GM18870 (cell line): Measurements from ENCODE around the gene MLIP.

Source experiments
- ATAC-seq: cut with Tn5 transposase; IDR thresholded peaks from one replicate; pipeline ENCODE4 v1.9.1; 2021; ENCODE audit warnings: moderate library complexity; ENCODE audit not compliant: unreplicated experiment

Gene MLIP

DNA sequence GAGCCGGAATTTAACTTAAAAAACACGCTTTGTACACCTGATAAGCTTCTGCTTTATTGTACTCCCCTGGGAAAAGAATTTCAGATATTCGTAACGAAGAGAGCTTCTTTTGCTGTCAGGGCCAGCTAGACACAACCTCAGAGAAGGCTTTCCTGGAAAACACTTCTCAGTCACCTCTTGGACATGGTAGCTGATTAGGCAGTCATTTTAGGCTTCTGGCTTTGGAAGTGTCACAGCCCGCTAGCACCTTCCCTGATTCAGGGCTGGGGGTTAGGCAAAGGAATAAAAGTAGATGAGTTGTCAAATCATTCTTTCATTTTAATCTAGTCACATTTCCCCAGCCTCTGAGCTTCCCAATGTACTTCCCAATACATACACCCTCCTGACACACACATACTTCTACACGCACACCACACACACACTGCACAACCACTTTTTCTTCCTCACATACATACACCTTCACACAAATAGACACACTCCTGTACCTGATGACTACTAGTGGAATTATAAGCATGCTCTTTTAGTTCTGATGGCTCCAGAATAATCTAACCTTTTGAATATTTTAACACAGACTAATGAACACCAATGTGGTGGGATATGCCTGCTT lies 162.1 kb downstream of the MLIP start:
- ATAC-seq = no peak

DNA sequence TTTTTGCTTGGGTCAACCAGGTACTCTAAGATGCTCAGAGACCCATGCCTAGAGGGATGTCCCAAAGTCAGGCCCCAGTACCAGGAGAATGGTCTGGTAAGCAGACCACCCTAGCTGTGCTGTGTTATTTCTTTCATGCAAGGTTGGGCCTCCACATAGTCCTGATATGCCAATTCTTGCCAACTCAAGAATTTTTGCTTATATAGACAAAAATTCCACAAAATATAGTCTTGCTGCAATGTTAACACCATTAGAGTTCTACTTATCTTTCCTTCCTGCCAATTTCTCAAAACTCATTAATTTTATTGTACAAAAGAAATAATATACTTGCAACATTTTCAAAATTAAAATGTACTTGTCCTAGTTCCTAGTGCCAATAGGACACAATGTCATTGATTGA lies 163.1 kb downstream of the MLIP start:
- ATAC-seq = no peak

DNA sequence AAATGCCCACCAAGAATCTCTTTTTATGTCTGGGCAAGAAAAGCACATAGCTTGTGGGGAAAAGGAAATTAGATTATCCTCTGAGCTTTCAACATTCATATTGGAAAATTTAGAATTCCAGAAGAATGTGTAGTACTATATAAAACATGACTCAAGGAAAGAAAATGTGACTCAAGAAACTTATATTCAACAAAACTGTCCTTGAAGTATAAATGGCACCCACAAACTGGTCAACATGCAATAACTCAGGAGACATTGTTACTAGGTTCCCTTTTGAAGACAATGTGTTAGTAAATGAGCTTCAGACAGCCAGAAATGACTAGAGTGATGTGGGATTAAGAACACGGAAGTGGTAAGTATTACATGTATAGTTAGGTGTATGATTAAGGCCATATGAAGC lies 170.9 kb downstream of the MLIP start:
- ATAC-seq = no peak

DNA sequence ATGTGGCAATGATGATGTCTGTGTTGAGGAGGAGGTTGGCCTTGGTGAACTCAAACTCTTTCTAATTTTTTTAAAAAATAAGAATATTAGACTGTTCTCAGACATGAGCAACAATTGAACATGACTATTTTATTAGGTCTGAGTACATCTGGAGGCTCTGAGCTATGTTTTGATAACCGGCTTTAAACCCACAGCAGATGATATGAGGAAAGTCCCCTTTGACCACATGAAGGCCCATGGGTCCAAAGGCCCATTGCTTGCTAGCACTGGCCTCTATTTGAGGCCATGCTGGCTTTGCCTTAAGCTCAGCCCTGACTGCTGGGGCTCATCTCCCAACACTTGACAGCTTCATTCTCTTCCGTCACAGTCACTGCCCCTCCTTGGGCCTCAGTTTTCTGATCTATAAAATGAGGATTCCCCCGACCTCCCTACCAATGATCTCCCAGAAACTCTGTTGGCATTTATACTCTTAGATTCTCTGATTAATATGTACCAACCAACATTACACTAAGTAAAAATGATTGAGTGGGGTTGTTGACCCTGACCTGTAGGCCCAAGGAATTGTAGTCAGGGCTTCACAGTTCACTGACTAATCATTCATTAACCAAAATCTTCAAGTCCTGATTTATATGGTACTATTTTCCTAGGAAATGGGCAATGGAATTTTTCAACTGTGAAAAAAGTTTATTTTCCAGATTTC lies 173.1 kb downstream of the MLIP start:
- ATAC-seq = no peak

DNA sequence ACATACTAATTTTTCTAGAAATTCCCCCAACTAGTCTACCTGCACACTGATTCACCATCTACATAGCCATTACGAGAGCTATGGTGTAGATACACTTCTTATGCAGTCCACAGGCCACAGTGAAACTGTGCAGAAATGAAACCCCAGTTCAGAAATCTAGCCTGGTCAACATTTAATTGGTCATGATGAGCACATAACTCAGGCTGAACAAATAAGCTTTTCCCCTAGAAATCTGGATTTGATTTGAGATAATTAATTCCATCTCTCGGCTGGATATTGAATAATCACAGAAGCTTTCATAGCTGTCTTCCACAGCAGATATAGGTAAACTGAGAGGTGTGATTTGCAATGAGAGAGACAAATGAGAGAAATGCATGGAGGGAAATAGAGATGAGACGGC lies 174.4 kb downstream of the MLIP start:
- ATAC-seq = no peak

DNA sequence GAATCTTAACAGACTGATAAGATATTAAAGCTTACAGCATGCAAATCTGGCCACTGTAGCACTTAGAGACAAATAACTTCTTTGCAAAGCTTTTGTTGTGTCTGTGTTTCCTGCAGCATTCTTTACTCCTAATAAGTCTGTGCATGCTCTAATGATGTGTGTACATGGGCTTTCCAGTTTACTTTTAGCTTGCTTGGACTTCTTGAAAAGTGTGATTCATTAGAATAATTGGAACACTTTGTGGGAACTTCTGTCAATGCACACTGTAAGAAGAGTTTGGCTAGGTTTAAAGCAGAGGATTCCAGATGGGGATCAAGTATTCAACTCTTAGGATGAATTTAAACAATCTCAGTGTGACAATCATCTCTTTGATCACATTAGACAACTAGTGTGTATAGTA lies 174.9 kb downstream of the MLIP start:
- ATAC-seq = no peak

DNA sequence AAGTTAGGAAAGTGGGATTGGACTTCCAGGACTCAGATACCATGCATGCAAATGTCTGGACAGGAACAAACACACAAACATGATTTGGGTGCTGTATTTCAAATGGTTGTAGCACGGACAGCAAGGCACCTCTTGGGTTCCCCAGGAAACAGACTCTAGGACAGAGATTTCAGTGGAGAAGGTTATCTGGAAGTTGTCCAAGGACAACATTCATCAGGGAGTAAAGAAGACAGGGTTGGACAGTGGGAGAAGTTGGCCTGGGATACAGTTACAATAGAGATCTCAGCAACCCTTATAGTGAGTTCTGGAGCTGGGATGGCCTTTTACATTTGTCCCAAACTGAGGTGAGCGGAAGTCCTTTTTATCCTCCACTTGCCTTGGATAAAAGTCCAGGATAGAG lies 177.2 kb downstream of the MLIP start:
- no peak for ATAC-seq

DNA sequence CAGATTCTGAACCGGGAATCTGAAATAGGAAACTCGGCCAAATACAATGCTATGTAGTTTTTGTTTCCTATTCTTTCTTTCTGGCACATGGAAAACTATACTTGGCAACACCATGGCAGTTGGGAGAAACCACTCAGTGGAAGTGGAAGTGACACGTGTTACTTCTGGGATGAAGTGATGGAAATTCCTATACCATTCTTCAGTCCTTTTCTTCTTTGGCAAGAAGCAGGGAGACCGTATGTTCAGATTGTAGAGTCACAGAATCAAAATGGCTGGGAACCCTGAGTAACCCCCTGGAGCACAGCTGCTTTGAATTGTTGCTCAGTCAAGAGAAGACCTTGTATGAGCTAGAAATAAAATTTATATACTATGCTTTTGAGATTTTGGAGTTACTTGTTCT lies 178.2 kb downstream of the MLIP start:
- no peak for ATAC-seq

DNA sequence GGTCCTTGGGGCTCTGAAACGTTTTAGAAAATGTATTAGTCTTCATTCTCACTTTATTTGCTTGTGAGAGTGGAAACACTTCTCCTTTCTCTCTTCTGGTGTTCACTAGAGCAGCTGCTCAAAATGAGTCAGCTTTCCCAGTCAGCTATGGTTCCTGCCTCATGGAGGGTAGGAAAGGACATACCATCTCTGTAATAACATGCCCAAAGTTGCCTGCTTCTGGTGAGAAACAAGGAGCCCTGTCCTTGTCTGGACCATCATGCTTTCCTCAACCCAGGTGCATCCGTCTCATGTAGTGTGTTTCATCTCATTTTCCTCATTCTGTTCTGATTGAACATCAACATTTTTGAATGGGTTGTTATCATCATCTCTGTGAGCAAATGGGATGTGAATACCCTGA lies 179.9 kb downstream of the MLIP start:
- peak; percentile 74 for ATAC-seq

DNA sequence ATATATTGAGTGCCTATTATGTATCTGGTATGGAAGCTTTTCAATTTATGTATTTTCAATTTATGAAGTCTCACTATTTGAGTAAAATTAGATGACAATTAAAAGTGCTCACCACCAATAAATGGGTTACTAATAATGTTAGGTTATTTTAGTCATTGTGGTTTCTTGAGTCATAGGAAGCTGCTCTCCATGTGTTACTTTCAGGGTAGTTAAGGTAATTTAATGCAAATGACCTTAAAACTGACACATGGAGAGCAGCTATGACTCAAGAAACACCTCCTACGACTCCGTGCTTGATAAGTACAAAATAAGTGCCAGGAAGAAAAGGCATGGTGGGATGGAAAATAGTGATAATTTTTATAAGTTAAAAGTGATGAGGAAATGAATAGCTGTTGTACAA lies 180.5 kb downstream of the MLIP start:
- peak; percentile 93 for ATAC-seq

DNA sequence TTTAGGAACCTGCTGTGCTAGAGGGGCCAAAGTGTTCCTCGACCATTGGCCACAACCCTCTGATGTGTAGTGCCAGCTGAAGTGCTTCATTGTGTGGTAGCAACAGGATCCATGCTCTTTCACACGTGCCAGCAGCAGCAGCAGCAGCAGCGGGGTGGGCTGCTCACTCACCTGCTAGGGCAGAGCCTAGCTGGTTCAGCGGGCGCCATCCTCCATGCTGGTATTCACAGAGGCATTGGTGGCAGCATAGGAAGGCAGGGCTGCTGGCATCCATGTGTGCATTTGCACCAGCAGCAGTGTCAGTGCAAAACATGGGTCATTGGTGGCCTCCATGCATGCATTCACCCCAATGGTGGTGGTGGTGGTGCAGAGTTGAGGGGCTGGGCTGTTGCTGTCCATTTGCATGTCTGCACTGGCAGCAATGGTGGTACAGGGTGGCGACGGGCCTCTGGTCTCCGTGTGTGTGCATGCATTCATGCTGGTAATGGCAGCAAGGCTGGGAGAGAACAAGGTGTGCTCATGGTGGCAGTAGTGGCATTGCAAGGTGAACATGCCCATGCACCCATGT lies 183.8 kb downstream of the MLIP start:
- no peak for ATAC-seq

DNA sequence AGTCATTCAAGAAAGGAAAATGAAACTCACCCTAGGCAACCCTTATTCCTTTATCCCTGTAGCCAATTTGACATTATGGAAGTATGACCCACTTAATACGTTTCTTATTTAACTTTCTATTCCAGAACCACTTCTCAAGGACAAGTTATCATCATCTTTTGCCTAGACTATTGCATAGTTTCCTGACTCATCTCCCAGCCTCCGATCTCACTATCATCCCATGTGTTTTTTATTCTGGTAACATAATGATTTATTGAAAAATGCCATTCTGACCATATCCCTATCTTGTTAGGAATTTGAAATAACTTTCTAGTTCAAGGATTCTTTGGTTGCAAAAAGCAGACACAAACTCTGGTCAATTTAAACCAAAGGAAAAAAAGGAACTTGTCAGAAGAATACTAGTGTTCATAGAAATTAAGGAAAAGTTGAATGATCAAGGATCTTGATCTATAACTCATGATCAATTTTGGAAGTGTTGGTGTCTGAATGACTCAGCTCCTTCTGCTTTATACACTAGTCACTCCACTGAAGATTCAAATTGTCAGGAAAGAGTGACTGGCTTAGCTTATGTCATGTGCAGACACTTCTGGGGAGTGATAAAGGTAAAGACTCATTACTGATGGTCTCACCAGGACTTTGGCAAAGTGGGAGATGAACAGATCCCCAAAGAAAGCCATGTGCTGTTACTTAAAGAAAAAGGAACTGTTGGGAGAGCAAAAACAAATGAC lies 188.5 kb downstream of the MLIP start:
- ATAC-seq = no peak

DNA sequence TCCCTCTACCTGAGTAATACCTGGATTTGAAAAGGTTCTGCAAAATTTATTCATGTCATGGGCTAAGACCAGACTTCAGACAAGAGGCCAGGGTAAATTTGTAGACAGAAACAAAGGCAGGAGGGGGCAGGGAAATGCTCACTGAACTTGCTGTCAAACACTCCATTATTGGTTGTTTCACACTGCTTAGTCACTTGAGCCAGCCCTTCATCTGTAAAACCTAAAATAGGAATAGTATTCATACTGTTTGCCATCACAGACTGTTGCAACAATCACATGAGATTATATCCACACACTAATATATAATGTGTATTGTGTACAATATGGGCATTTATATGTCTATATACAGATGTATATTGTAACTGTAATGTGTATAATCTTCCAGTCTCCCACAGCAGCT lies 190.5 kb downstream of the MLIP start:
- no peak for ATAC-seq

DNA sequence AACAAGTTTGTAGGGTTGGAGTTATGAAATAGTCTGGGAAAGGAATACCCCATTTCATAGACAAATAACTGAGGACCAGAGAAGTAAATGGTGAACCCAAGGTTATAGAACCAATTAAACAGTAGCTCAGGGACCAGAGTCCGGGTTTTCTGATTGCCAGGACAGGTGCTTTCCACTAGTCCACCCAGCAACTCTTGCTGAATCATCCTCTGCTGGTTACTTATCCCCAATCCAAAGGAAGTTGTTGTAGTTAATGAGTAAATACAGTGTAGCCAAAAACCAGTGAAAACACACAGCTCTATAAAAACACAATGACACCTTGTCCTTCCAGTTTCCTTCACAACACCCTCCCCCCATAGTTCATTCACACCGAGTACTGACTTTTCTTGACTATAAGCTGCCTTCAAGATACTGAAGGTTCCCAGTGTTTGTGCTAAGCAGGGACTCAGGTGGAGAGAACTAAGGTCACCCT lies 196.2 kb downstream of the MLIP start:
- peak; percentile 70 for ATAC-seq

DNA sequence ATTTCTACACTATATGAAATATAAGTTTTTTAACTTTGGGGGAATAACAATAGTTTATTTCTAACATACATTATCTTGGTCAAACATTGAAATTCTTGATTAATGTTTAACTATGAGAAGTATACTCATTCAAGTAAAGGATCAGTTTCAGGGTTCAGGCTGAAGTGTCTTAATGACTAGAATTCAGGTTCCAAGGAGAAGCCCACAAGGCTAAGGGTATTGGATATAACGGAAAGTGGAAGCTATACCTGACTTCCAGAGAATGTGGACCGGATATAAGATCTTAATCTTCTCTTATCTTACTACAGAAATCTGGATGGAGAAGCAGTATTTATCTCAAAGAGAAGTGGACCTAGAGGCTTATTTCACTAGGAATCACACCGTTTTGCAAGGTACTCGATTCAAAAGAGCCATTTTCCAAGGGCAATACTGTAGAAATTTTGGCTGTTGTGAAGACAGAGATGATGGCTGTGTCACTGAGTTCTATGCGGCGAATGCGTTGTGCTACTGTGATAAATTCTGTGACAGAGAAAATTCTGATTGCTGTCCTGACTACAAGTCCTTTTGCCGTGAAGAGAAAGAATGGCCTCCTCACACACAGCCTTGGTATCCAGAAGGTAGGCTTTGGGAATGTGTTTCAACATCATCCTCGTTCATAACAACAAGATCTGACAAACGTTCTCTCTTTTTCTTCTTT lies 197.2 kb downstream of the MLIP start, which contains the start of gene TINAG:
TSS of gene TINAG (plus strand) at position 153 of the 697 bp plus-strand sequence. CDS start at position 263, 110 bp downstream.
- ATAC-seq = peak; percentile 28

DNA sequence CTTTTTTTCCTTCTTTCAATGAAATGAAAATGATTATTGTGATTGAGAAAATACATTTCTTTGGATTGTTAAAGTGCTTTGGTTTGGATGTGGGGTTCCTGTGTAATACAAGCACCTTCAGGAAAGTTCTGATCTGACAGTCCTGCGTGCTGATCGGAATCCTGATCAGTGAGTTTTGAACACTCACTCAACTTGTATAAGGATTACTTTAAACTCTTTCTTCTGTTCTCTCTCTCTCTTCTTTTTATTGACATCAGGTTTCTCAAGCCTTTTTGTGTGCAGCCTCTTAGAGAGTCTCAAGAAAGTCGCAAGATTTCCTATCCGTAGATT lies 197.7 kb downstream of the MLIP start:
- ATAC-seq = no peak

DNA sequence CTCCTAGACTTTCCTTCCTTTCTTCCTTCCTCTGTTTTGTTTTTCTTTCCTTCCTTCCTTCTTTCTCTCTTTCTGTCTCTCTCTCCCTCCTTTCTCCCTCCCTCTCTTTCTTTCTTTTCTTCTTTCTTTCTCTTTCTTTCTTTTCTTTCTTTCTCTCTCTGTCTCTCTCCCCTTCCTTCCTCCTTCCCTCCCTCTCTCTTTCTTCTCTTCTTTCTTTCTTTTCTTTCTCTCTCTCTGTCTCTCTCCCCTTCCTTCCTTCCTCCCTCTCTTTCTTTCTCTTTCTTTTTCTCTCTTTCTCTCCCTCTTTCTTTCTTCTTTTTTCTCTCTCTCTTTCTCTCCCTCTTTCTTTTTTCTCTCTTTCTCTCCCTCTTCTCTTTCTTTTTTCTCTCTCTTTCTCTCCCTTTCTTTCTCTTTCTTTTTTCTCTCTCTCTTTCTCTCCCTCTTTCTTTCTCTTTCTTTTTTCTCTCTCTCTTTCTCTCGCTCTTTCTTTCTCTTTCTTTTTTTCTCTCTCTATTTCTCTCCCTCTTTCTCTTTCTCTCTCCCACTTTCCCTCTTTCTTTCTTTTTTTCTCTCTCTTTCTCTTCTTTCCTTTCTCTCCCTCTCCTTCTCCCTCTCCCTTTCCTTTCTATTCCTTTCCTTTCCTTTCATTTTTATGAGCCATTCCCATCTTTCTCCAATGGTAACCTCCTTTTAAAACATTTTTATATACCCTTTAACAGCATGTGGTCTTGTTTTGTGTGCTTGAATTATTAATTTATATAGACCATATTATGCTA lies 199.3 kb downstream of the MLIP start:
- ATAC-seq = no peak

DNA sequence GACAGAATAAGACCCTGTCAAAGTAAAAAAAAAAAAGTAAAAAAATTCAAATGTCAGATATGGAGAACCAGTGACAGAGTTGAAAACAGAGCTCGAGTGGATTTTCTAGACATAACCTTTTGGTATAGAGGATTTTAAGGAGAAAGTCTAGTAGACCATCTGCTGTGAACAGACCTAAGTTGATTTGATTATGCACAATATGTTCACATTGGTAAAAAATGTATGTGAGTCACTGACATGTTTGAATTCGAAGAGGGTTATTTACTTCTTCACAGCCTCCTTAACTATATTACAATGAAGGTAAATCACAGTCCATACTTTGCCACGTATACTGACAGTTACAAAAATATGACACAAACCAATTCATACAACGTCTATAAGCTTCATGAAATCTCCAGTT lies 204.4 kb downstream of the MLIP start:
- no peak for ATAC-seq
